Measurements from ENCODE around the gene LAMTOR4.
A peak's percentile ranks its signal among the peaks of the same experiment; 100 is the strongest.

- TF ChIP-seq EZH2 (IDR thresholded peaks at IDR 0.05) (no peak), POLR2AphosphoS5 (IDR thresholded peaks at IDR 0.05; ENCODE audit: borderline replicate concordance, low read depth, low read length) (peak; percentile 66; the same call in 1 of the 2 replicates), FOXP2 (optimal IDR thresholded peaks at IDR 0.05; ENCODE audit: control extremely low read depth, extremely low read length, insufficient read depth) (no peak)
Observed at GRCh38 chr7:100100420-100101015, 48.2 kb upstream of the LAMTOR4 start.
